ENCODE measurements around the gene ELAVL3.
"Not testable (repeated sequence)": the region's sequence is repeated elsewhere in the genome, so short reads cannot be mapped to it uniquely, and the experiment has no call there.

DNA sequence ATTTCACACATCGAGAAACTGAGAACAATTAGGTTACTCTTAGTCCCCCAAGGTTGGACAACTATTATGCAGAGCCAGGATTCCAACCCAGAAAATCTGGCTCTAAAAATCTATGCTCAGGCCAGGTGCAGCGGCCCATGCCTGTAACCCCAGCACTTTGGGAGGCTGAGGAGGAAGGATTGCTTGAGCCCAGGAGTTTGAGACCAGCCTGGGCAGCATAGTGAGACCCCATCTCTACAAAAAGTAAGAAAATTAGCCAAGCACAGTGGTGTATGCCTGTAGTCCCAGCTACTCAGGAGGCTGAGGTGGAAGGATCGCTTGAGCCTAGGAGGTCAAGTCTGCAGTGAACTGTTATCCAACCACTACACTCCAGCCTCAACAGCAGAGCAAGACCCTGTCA lies 47.3 kb downstream of the ELAVL3 start:
- not testable (repeated sequence) for TF ChIP-seq CTCF, POLR2A (IDR thresholded peaks at IDR 0.05)
